SK-N-SH treated with all-trans-retinoic acid at 6 μM for 48 hours (cell line): Measurements from ENCODE around the gene SERGEF.

Experiments used
- BACH2 ChIP-seq: fragments of 250-450 bp; sonication (Bioruptor Pico); IDR thresholded peaks from 2 replicates; pipeline ENCODE4 v1.9.0; 2021; ENCODE audit warnings: mild to moderate bottlenecking, borderline replicate concordance
- PATZ1 ChIP-seq: fragments of 250-450 bp; sonication (Bioruptor Pico); IDR thresholded peaks from 2 replicates; pipeline ENCODE4 v1.8.0; 2020; ENCODE audit warnings: mild to moderate bottlenecking, moderate library complexity, borderline replicate concordance
- RARB ChIP-seq: fragments of 250-450 bp; sonication (Bioruptor Pico); IDR thresholded peaks from 2 replicates; pipeline ENCODE4 v1.8.0; 2021; ENCODE audit warnings: mild to moderate bottlenecking, moderate library complexity
- SNAI2 ChIP-seq: fragments of 250-450 bp; sonication (Bioruptor Pico); IDR thresholded peaks from 2 replicates; pipeline ENCODE4 v1.5.0; 2020; ENCODE audit warnings: mild to moderate bottlenecking, moderate library complexity
- TCF4 ChIP-seq: fragments of 250-450 bp; sonication (Bioruptor Pico); IDR thresholded peaks from 2 replicates; pipeline ENCODE4 v1.8.0; 2021; ENCODE audit warnings: mild to moderate bottlenecking, moderate library complexity, borderline replicate concordance
- ZFP3 ChIP-seq: fragments of 250-450 bp; sonication (Bioruptor Pico); IDR thresholded peaks from 2 replicates; pipeline ENCODE4 v1.5.0; 2020; ENCODE audit warnings: mild to moderate bottlenecking, moderate library complexity
- ZNF565 ChIP-seq: fragments of 450-650 bp; formaldehyde crosslinking; conservative IDR thresholded peaks from 2 replicates; pipeline ENCODE4 v1.5.0; 2020; ENCODE audit warnings: low read depth, mild to moderate bottlenecking, moderate library complexity
- ZNF8 ChIP-seq: fragments of 450-650 bp; formaldehyde crosslinking; IDR thresholded peaks from 2 replicates; pipeline ENCODE4 v1.5.0; 2020; ENCODE audit warnings: mild to moderate bottlenecking, moderate library complexity

- TF ChIP-seq ZFP3 (CRISPR knock-in tag) (no peak), ZNF565 (CRISPR knock-in tag) (no peak), SNAI2 (CRISPR knock-in tag) (no peak), PATZ1 (CRISPR knock-in tag) (no peak), ZNF8 (CRISPR knock-in tag) (no peak), RARB (CRISPR knock-in tag) (no peak), BACH2 (CRISPR knock-in tag) (no peak), TCF4 (CRISPR knock-in tag) (no peak)
Measured at GRCh38 chr11:17802491-17802890, 210.4 kb downstream of the SERGEF start.
